GM19023 (cell line): ENCODE results near the gene TMEM121B.

Experiments used
- ATAC-seq: cut with Tn5 transposase; IDR thresholded peaks from one replicate; pipeline ENCODE4 v1.9.1; 2021; ENCODE audit warnings: mild to moderate bottlenecking, moderate library complexity; ENCODE audit not compliant: unreplicated experiment

TMEM121B gene

GRCh38 chr22:17112491-17113042 is 8.6 kb downstream of the TMEM121B start:
- ATAC-seq = no peak

- ATAC-seq = no peak
Observed at GRCh38 chr22:17110791-17111550, 10.2 kb downstream of the TMEM121B start.

- ATAC-seq = no peak
Observed at GRCh38 chr22:17109976-17110375, 11.2 kb downstream of the TMEM121B start.

GRCh38 chr22:17109113-17109865 is 11.9 kb downstream of the TMEM121B start:
- ATAC-seq = no peak

GRCh38 chr22:17108256-17109112 is 12.7 kb downstream of the TMEM121B start:
- no peak for ATAC-seq

- no peak for ATAC-seq
Observed at GRCh38 chr22:17107547-17107810, 13.7 kb downstream of the TMEM121B start.

GRCh38 chr22:17106785-17107546 is 14.2 kb downstream of the TMEM121B start:
- ATAC-seq = no peak

- no peak for ATAC-seq
Observed at GRCh38 chr22:17106161-17106784, 14.9 kb downstream of the TMEM121B start.

GRCh38 chr22:17105143-17106129 is 15.7 kb downstream of the TMEM121B start:
- ATAC-seq = no peak

GRCh38 chr22:17104336-17104935 is 16.7 kb downstream of the TMEM121B start:
- no peak for ATAC-seq

GRCh38 chr22:17103351-17103750 is 17.8 kb downstream of the TMEM121B start:
- ATAC-seq = no peak

- no peak for ATAC-seq
Observed at GRCh38 chr22:17102297-17102667, 18.9 kb downstream of the TMEM121B start.

- ATAC-seq = no peak
Observed at GRCh38 chr22:17101475-17102296, 19.5 kb downstream of the TMEM121B start.

GRCh38 chr22:17100621-17101020 is 20.5 kb downstream of the TMEM121B start:
- ATAC-seq = no peak

GRCh38 chr22:17098379-17098819 is 22.8 kb downstream of the TMEM121B start:
- ATAC-seq = no peak

GRCh38 chr22:17097701-17098100 is 23.5 kb downstream of the TMEM121B start:
- no peak for ATAC-seq

GRCh38 chr22:17097062-17097461 is 24.1 kb downstream of the TMEM121B start:
- ATAC-seq = no peak

- no peak for ATAC-seq
Observed at GRCh38 chr22:17096071-17096470, 25.1 kb downstream of the TMEM121B start.
